HL-60 (cell line): Measurements from ENCODE around the gene WWOX.
"Not testable (repeated sequence)": the region's sequence is repeated elsewhere in the genome, so short reads cannot be mapped to it uniquely, and the experiment has no call there.

Experiments
- DNase-seq, 2 experiments: peaks; one replicate each; pipeline ENCODE4 v3.0.0-alpha.2; 2010 to 2020; ENCODE audit warnings: low read depth in 1 of 2, low spot score in 1 of 2
- H3K27ac ChIP-seq: fragments of 250-450 bp; sonication (Bioruptor Pico); replicated peaks from 2 replicates; pipeline ENCODE4 v1.5.1; 2020; ENCODE audit warnings: mild to moderate bottlenecking, moderate library complexity
- H3K27me3 ChIP-seq: fragments of 250-450 bp; sonication (Bioruptor Pico); 2 replicates; pipeline ENCODE4 v1.5.1; 2021; ENCODE audit warnings: mild to moderate bottlenecking, moderate library complexity; ENCODE audit not compliant: insufficient read depth, poor library complexity, severe bottlenecking
- H3K4me3 ChIP-seq: replicated peaks from 2 replicates; pipeline ENCODE4 v1.5.1; 2011; ENCODE audit warnings: mild to moderate bottlenecking, control low read depth, low read length; ENCODE audit not compliant: insufficient read depth
- GABPA ChIP-seq: IDR thresholded peaks from 2 replicates; pipeline ENCODE4 v1.6.1; 2012; ENCODE audit warnings: low read depth
- POLR2AphosphoS5 ChIP-seq: IDR thresholded peaks from 2 replicates; pipeline ENCODE4 v1.6.1; 2012; ENCODE audit warnings: low read depth
- SPI1 ChIP-seq: IDR thresholded peaks from 2 replicates; pipeline ENCODE4 v1.6.1; 2012; ENCODE audit warnings: low read depth, mild to moderate bottlenecking, borderline replicate concordance
- TF ChIP-seq, protein P1 (sequence below): IDR thresholded peaks from 2 replicates; pipeline ENCODE4 v1.6.1; 2012; ENCODE audit warnings: low read depth; ENCODE audit not compliant: insufficient replicate concordance
- TF ChIP-seq, protein P2 (sequence below): IDR thresholded peaks from one replicate; pipeline ENCODE4 v1.5.1; 2011; ENCODE audit warnings: low read length, control low read depth, inconsistent platforms; ENCODE audit not compliant: insufficient read depth

WWOX gene

DNA sequence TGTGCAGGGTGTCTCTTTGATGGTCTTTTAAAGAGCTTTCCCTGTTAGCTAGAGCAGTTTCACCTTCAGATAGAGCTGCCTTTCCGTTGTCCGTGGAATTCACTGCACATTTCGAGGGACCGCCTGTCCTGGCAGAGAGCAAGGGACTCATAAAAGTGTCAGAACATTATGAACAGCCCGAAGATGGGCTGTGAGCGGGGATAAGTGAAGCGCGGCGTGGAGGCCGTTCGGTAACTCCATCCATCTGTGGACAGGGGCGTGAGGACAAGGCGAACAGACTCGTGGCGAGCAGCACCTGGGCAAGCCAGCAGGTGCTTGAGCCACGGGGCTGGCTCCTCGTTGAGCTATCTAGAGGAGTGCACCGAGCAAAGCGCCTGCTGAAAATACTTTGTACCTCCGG lies 1129.9 kb downstream of the WWOX start:
- no peak overlapping the region for H3K4me3 ChIP-seq
- H3K27me3 ChIP-seq: no peaks in the 10 kb centered on the region
- TF ChIP-seq SPI1: no peak
- TF ChIP-seq, protein P1, sequence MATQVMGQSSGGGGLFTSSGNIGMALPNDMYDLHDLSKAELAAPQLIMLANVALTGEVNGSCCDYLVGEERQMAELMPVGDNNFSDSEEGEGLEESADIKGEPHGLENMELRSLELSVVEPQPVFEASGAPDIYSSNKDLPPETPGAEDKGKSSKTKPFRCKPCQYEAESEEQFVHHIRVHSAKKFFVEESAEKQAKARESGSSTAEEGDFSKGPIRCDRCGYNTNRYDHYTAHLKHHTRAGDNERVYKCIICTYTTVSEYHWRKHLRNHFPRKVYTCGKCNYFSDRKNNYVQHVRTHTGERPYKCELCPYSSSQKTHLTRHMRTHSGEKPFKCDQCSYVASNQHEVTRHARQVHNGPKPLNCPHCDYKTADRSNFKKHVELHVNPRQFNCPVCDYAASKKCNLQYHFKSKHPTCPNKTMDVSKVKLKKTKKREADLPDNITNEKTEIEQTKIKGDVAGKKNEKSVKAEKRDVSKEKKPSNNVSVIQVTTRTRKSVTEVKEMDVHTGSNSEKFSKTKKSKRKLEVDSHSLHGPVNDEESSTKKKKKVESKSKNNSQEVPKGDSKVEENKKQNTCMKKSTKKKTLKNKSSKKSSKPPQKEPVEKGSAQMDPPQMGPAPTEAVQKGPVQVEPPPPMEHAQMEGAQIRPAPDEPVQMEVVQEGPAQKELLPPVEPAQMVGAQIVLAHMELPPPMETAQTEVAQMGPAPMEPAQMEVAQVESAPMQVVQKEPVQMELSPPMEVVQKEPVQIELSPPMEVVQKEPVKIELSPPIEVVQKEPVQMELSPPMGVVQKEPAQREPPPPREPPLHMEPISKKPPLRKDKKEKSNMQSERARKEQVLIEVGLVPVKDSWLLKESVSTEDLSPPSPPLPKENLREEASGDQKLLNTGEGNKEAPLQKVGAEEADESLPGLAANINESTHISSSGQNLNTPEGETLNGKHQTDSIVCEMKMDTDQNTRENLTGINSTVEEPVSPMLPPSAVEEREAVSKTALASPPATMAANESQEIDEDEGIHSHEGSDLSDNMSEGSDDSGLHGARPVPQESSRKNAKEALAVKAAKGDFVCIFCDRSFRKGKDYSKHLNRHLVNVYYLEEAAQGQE: no peak
- TF ChIP-seq GABPA: no peak
- TF ChIP-seq POLR2AphosphoS5: no peak
- TF ChIP-seq, protein P2, sequence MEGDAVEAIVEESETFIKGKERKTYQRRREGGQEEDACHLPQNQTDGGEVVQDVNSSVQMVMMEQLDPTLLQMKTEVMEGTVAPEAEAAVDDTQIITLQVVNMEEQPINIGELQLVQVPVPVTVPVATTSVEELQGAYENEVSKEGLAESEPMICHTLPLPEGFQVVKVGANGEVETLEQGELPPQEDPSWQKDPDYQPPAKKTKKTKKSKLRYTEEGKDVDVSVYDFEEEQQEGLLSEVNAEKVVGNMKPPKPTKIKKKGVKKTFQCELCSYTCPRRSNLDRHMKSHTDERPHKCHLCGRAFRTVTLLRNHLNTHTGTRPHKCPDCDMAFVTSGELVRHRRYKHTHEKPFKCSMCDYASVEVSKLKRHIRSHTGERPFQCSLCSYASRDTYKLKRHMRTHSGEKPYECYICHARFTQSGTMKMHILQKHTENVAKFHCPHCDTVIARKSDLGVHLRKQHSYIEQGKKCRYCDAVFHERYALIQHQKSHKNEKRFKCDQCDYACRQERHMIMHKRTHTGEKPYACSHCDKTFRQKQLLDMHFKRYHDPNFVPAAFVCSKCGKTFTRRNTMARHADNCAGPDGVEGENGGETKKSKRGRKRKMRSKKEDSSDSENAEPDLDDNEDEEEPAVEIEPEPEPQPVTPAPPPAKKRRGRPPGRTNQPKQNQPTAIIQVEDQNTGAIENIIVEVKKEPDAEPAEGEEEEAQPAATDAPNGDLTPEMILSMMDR: no peak
- H3K27ac ChIP-seq: no peak overlapping the region
- DNase-seq: no peak

DNA sequence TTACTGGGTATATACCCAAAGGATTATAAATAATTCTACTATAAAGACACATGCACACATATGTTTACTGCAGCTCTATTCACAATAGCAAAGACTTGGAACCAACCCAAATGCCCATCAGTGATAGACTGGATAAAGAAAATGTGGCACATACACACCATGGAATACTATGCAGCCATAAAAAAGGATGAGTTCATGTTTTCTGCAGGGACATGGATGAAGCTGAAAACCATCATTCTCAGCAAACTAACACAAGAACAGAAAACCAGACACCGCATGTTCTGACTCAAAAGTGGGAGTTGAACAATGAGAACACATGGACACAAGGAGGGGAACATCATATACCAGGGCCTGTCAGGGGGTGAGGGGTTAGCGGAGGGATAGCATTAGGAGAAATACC lies 1146.2 kb downstream of the WWOX start:
- not testable (repeated sequence) for H3K4me3 ChIP-seq, H3K27ac ChIP-seq, DNase-seq, H3K27me3 ChIP-seq

DNA sequence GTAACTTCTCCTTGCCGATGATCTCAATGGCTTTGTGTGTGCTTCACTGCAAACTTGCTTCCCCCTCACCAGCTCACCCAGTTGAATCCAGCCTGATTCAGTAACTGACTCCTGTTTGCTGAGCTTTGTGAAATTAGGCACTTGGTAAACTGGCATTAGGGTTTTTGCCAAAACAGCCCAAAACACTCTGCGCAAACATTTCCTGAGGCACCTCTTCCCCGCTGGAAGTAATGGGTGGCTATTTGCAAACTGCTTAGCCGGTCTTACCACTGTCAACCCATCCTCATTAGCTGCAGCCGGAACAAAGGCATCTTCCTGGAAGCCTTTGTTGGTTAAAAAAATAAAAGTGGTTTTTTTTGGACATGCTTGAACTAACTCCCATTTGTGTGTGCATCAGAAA lies 1147.9 kb downstream of the WWOX start:
- no peak for DNase-seq

DNA sequence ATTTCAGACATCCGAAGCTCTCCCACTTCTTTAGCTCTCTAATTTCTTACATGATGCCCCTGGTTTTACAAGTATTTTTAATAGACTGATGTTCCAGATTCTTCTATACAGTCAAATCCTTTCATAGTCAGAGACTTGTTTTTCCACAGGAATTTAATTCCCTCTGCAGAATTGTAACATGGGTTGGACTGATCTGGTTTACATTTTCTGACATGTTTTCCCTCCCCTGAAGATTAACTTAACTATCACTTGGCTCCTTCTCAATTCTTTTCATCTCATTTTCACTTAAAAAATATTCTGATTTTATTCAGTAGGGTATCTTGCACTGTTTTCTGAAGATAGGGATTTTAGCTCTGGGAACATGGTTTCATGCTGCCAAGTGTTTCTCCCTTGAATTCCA lies 1148.9 kb downstream of the WWOX start:
- Histone ChIP-seq H3K27me3 (no peaks in the 10 kb centered on the region), H3K4me3 (no peak overlapping the region), H3K27ac (no peak overlapping the region)
- no peak for DNase-seq
- TF ChIP-seq, protein P2: no peak
- TF ChIP-seq GABPA (no peak), POLR2AphosphoS5 (no peak), SPI1 (no peak)
- TF ChIP-seq, protein P1: no peak

More for the DNA sequence above, 1147.9 kb downstream of the WWOX start:
- Histone ChIP-seq H3K27me3 (no peaks in the 10 kb centered on the region), H3K4me3 (no peak overlapping the region), H3K27ac (no peak overlapping the region)
- TF ChIP-seq, protein P1: no peak
